SU-DHL-6 (cell line): ENCODE data around the gene ATP13A2.

Source experiments
- CTCF ChIP-seq: fragments of 200-600 bp; sonication (generic); IDR thresholded peaks from one replicate; pipeline ENCODE4 v1.5.1; 2017; ENCODE audit warnings: antibody characterized with exemption, mild to moderate bottlenecking, low read length, moderate library complexity; ENCODE audit not compliant: insufficient read depth, poor library complexity, severe bottlenecking
- EZH2phosphoT487 ChIP-seq: fragments of 200-600 bp; sonication (generic), shearing (Covaris generic); conservative IDR thresholded peaks from 2 replicates; pipeline ENCODE4 v1.6.1; 2018; ENCODE audit warnings: mild to moderate bottlenecking, antibody characterized with exemption, low read length, moderate library complexity, mixed read lengths

GRCh38 chr1:17009706-17010105, 2.0 kb downstream of the ATP13A2 start:
- TF ChIP-seq CTCF (no peak), EZH2phosphoT487 (no peak)
